ENCODE measurements around the gene SRRD.

- TF ChIP-seq, protein P1, sequence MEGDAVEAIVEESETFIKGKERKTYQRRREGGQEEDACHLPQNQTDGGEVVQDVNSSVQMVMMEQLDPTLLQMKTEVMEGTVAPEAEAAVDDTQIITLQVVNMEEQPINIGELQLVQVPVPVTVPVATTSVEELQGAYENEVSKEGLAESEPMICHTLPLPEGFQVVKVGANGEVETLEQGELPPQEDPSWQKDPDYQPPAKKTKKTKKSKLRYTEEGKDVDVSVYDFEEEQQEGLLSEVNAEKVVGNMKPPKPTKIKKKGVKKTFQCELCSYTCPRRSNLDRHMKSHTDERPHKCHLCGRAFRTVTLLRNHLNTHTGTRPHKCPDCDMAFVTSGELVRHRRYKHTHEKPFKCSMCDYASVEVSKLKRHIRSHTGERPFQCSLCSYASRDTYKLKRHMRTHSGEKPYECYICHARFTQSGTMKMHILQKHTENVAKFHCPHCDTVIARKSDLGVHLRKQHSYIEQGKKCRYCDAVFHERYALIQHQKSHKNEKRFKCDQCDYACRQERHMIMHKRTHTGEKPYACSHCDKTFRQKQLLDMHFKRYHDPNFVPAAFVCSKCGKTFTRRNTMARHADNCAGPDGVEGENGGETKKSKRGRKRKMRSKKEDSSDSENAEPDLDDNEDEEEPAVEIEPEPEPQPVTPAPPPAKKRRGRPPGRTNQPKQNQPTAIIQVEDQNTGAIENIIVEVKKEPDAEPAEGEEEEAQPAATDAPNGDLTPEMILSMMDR (IDR thresholded peaks at IDR 0.05; ENCODE audit: low read depth, low read length): no peak
- TF ChIP-seq EZH2phosphoT487 (IDR thresholded peaks at IDR 0.05; ENCODE audit: low read depth): no peak
Measured at GRCh38 chr22:26481694-26482093, 2.0 kb upstream of the SRRD start.
